WERI-Rb-1 (cell line): ENCODE results near the gene CDC42EP5.
"Not testable (repeated sequence)": the region's sequence is repeated elsewhere in the genome, so short reads cannot be mapped to it uniquely, and the experiment has no call there.

Experiments
- DNase-seq: peaks from one replicate; pipeline ENCODE4 v3.0.0-alpha.2; 2020
- H3K27ac ChIP-seq: fragments of 250-450 bp; sonication (Bioruptor Pico); 2 replicates; pipeline ENCODE4 v1.5.1; 2020; ENCODE audit warnings: mild to moderate bottlenecking, moderate library complexity
- H3K27me3 ChIP-seq: fragments of 250-450 bp; sonication (Bioruptor Pico); 2 replicates; pipeline ENCODE4 v1.5.1; 2021; ENCODE audit warnings: mild to moderate bottlenecking, low read depth, moderate library complexity; ENCODE audit not compliant: insufficient read depth, severe bottlenecking
- H3K36me3 ChIP-seq: fragments of 250-450 bp; sonication (Bioruptor Pico); 2 replicates; pipeline ENCODE4 v1.5.1; 2020; ENCODE audit warnings: mild to moderate bottlenecking, moderate library complexity
- H3K4me3 ChIP-seq: 2 replicates; pipeline ENCODE4 v1.5.1; 2011; ENCODE audit warnings: low read depth, mild to moderate bottlenecking, control low read depth, low read length
- H3K9me3 ChIP-seq: fragments of 250-450 bp; sonication (Bioruptor Pico); 2 replicates; pipeline ENCODE4 v1.5.1; 2021; ENCODE audit warnings: mild to moderate bottlenecking, moderate library complexity; ENCODE audit not compliant: severe bottlenecking
- CTCF ChIP-seq: IDR thresholded peaks from 2 replicates; pipeline ENCODE4 v1.5.1; 2011; ENCODE audit warnings: low read depth, mild to moderate bottlenecking, control low read depth, inconsistent platforms, low read length

The CDC42EP5 gene

GRCh38 chr19:54470276-54470887 is 2.7 kb downstream of the CDC42EP5 start:
- H3K27ac ChIP-seq: no peak overlapping the region
- no peak for DNase-seq
- H3K36me3 ChIP-seq: no peaks in the 10 kb centered on the region
- TF ChIP-seq CTCF: no peak
- H3K4me3 ChIP-seq: no peak overlapping the region
- no peaks in the 10 kb centered on the region for H3K9me3 ChIP-seq
- H3K27me3 ChIP-seq: peaks cover 43% of the 10 kb centered on the region

- Histone ChIP-seq H3K9me3 (no peaks in the 10 kb centered on the region), H3K36me3 (no peaks in the 10 kb centered on the region), H3K4me3 (no peak overlapping the region), H3K27ac (no peak overlapping the region), H3K27me3 (peaks cover 43% of the 10 kb centered on the region)
- TF ChIP-seq CTCF: no peak
- DNase-seq: no peak
These were observed 3.6 kb downstream of the CDC42EP5 start for GRCh38 chr19:54469496-54469934.

- DNase-seq: not testable (repeated sequence)
These were observed 7.0 kb downstream of the CDC42EP5 start for GRCh38 chr19:54466110-54466480.

GRCh38 chr19:54465426-54466109 is 7.5 kb downstream of the CDC42EP5 start:
- no peak for DNase-seq
- TF ChIP-seq CTCF: no peak
- no peak overlapping the region for H3K4me3 ChIP-seq
- no peaks in the 10 kb centered on the region for H3K9me3 ChIP-seq
- H3K36me3 ChIP-seq: peaks cover 17% of the 10 kb centered on the region
- peaks cover 22% of the 10 kb centered on the region for H3K27me3 ChIP-seq
- no peak overlapping the region for H3K27ac ChIP-seq

More at GRCh38 chr19:54466110-54466480, 7.0 kb downstream of the CDC42EP5 start:
- peaks cover 28% of the 10 kb centered on the region for H3K27me3 ChIP-seq
- not testable (repeated sequence) for H3K9me3 ChIP-seq, H3K4me3 ChIP-seq, H3K27ac ChIP-seq
- H3K36me3 ChIP-seq: peaks cover 12% of the 10 kb centered on the region

GRCh38 chr19:54464630-54465425 is 8.3 kb downstream of the CDC42EP5 start:
- Histone ChIP-seq H3K27me3 (peaks cover 15% of the 10 kb centered on the region), H3K4me3 (peak overlapping the region; percentile 76), H3K9me3 (no peaks in the 10 kb centered on the region), H3K36me3 (peaks cover 22% of the 10 kb centered on the region), H3K27ac (peak overlapping the region; percentile 90)
- no peak for TF ChIP-seq CTCF
- peak; percentile 94 for DNase-seq

- Histone ChIP-seq H3K4me3 (peak overlapping the region; percentile 76), H3K9me3 (no peaks in the 10 kb centered on the region), H3K27ac (peak overlapping the region; percentile 90), H3K27me3 (peaks cover 8% of the 10 kb centered on the region), H3K36me3 (peaks cover 26% of the 10 kb centered on the region)
- DNase-seq: peak; percentile 91
- TF ChIP-seq CTCF: no peak
These were observed 9.0 kb downstream of the CDC42EP5 start for GRCh38 chr19:54464044-54464629.
